OCI-LY1 (cell line): ENCODE results near the gene PRKCE.

ENCODE experiments used
- H2AFZ ChIP-seq: fragments of 200-600 bp; sonication (generic), shearing (Covaris generic); 2 replicates; pipeline ENCODE4 v1.6.0; 2014; ENCODE audit warnings: antibody characterized with exemption, mild to moderate bottlenecking, low read length
- H3F3A ChIP-seq: fragments of 200-600 bp; sonication (generic), shearing (Covaris generic); 2 replicates; pipeline ENCODE4 v1.6.0; 2014; ENCODE audit warnings: mild to moderate bottlenecking, antibody characterized with exemption, low read length, moderate library complexity; ENCODE audit not compliant: insufficient read depth
- H3K27ac ChIP-seq: fragments of 200-600 bp; sonication (generic); 2 replicates; pipeline ENCODE4 v1.5.1; 2014; ENCODE audit warnings: low read length, mixed run types, mild to moderate bottlenecking, low read depth; ENCODE audit not compliant: poor library complexity, severe bottlenecking
- H3K27me3 ChIP-seq: fragments of 200-600 bp; sonication (generic); 2 replicates; pipeline ENCODE4 v1.6.0; 2014; ENCODE audit warnings: antibody characterized with exemption, mild to moderate bottlenecking, low read length, moderate library complexity; ENCODE audit not compliant: insufficient read depth
- H3K36me3 ChIP-seq: fragments of 200-600 bp; sonication (generic); 2 replicates; pipeline ENCODE4 v1.6.1; 2014; ENCODE audit warnings: mild to moderate bottlenecking, antibody characterized with exemption, low read length, moderate library complexity, mixed read lengths; ENCODE audit not compliant: insufficient read depth
- H3K4me1 ChIP-seq: fragments of 200-600 bp; sonication (generic); 2 replicates; pipeline ENCODE4 v1.5.1; 2014; ENCODE audit warnings: mild to moderate bottlenecking, low read length, moderate library complexity; ENCODE audit not compliant: insufficient read depth, severe bottlenecking
- H3K4me2 ChIP-seq: fragments of 200-600 bp; sonication (generic), shearing (Covaris generic); 2 replicates; pipeline ENCODE4 v1.6.1; 2014; ENCODE audit warnings: low read length
- H3K4me3 ChIP-seq: fragments of 200-600 bp; sonication (generic); 2 replicates; pipeline ENCODE4 v1.5.1; 2014; ENCODE audit warnings: low read length, low read depth, mild to moderate bottlenecking, mixed read lengths; ENCODE audit not compliant: poor library complexity, severe bottlenecking
- H3K79me2 ChIP-seq: fragments of 200-600 bp; shearing (Covaris generic); 2 replicates; pipeline ENCODE4 v1.6.1; 2016; ENCODE audit warnings: mixed run types, low read length, mixed read lengths; ENCODE audit not compliant: insufficient read depth
- H3K9ac ChIP-seq: fragments of 200-600 bp; sonication (generic), shearing (Covaris generic); 2 replicates; pipeline ENCODE4 v1.6.1; 2014; ENCODE audit warnings: mild to moderate bottlenecking, low read length, mixed read lengths
- H3K9me2 ChIP-seq: fragments of 200-600 bp; sonication (generic), shearing (Covaris generic); 2 replicates; pipeline ENCODE4 v1.6.1; 2014; ENCODE audit warnings: low read depth, mild to moderate bottlenecking, low read length, mixed read lengths
- H3K9me3 ChIP-seq: fragments of 200-600 bp; shearing (Covaris generic); 2 replicates; pipeline ENCODE4 v1.6.1; 2014; ENCODE audit warnings: low read length, mixed read lengths
- H4K20me1 ChIP-seq: fragments of 200-600 bp; sonication (generic), shearing (Covaris generic); 2 replicates; pipeline ENCODE4 v1.6.0; 2016; ENCODE audit warnings: mild to moderate bottlenecking, low read length; ENCODE audit not compliant: insufficient read depth
- EZH2 ChIP-seq: fragments of 200-600 bp; sonication (generic), shearing (Covaris generic); IDR thresholded peaks from 2 replicates; pipeline ENCODE4 v1.8.0; 2017; ENCODE audit warnings: borderline replicate concordance, mixed run types, mild to moderate bottlenecking, antibody characterized with exemption, low read length, moderate library complexity, mixed read lengths
- TF ChIP-seq, protein P1 (sequence below): fragments of 200-600 bp; sonication (generic), shearing (Covaris generic); IDR thresholded peaks from 2 replicates; pipeline ENCODE4 v1.5.1; 2017; ENCODE audit warnings: mild to moderate bottlenecking, antibody characterized with exemption, low read length, moderate library complexity, mixed read lengths

The PRKCE gene

GRCh38 chr2:46095830-46096229 is 444.4 kb downstream of the PRKCE start:
- no peak overlapping the region for H3K4me2 ChIP-seq
- H3K4me3 ChIP-seq, result no peak overlapping the region
- 0 out of 2 replicates have a peak, but pooled peaks cover 2% of the 10 kb centered on the region for H3K9me3 ChIP-seq
- H2AFZ ChIP-seq, result no peak overlapping the region
- H3F3A ChIP-seq, result no peaks in the 10 kb centered on the region
- no peaks in the 10 kb centered on the region for H3K9me2 ChIP-seq
- no peak for TF ChIP-seq EZH2
- TF ChIP-seq, protein P1, sequence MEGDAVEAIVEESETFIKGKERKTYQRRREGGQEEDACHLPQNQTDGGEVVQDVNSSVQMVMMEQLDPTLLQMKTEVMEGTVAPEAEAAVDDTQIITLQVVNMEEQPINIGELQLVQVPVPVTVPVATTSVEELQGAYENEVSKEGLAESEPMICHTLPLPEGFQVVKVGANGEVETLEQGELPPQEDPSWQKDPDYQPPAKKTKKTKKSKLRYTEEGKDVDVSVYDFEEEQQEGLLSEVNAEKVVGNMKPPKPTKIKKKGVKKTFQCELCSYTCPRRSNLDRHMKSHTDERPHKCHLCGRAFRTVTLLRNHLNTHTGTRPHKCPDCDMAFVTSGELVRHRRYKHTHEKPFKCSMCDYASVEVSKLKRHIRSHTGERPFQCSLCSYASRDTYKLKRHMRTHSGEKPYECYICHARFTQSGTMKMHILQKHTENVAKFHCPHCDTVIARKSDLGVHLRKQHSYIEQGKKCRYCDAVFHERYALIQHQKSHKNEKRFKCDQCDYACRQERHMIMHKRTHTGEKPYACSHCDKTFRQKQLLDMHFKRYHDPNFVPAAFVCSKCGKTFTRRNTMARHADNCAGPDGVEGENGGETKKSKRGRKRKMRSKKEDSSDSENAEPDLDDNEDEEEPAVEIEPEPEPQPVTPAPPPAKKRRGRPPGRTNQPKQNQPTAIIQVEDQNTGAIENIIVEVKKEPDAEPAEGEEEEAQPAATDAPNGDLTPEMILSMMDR, result no peak
- no peak overlapping the region for H3K9ac ChIP-seq
- no peaks in the 10 kb centered on the region for H3K27me3 ChIP-seq
- H4K20me1 ChIP-seq, result no peaks in the 10 kb centered on the region
- no peaks in the 10 kb centered on the region for H3K4me1 ChIP-seq
- H3K36me3 ChIP-seq, result peaks cover 5% of the 10 kb centered on the region
- no peak overlapping the region for H3K27ac ChIP-seq
- H3K79me2 ChIP-seq, result no peaks in the 10 kb centered on the region

- Histone ChIP-seq H3K27ac (no peak overlapping the region), H3K9me3 (0 out of 2 replicates have a peak, but pooled peaks cover 2% of the 10 kb centered on the region), H3K4me3 (no peak overlapping the region), H3K9ac (no peak overlapping the region), H3F3A (no peaks in the 10 kb centered on the region), H4K20me1 (no peaks in the 10 kb centered on the region), H3K9me2 (no peaks in the 10 kb centered on the region), H3K27me3 (no peaks in the 10 kb centered on the region), H3K79me2 (no peaks in the 10 kb centered on the region), H3K36me3 (peaks cover 5% of the 10 kb centered on the region), H3K4me1 (no peaks in the 10 kb centered on the region), H2AFZ (no peak overlapping the region), H3K4me2 (no peak overlapping the region)
- TF ChIP-seq EZH2, result no peak
- TF ChIP-seq, protein P1, result no peak
Measured at GRCh38 chr2:46096260-46096659, 444.8 kb downstream of the PRKCE start.

GRCh38 chr2:46097714-46098480 is 446.4 kb downstream of the PRKCE start:
- Histone ChIP-seq H3K9ac (no peak overlapping the region), H3K27ac (no peak overlapping the region)

More at GRCh38 chr2:46097714-46098480, 446.4 kb downstream of the PRKCE start:
- no peaks in the 10 kb centered on the region for H3F3A ChIP-seq
- H3K79me2 ChIP-seq, result no peaks in the 10 kb centered on the region
- no peaks in the 10 kb centered on the region for H4K20me1 ChIP-seq
- H3K9me2 ChIP-seq, result no peaks in the 10 kb centered on the region
- H3K4me1 ChIP-seq, result no peaks in the 10 kb centered on the region
- no peak for TF ChIP-seq EZH2
- TF ChIP-seq, protein P1, result no peak
- H3K9me3 ChIP-seq, result 0 out of 2 replicates have a peak, but pooled peaks cover 4% of the 10 kb centered on the region
- H3K27me3 ChIP-seq, result no peaks in the 10 kb centered on the region
- no peak overlapping the region for H3K4me2 ChIP-seq
- peaks cover 5% of the 10 kb centered on the region for H3K36me3 ChIP-seq
- H2AFZ ChIP-seq, result no peak overlapping the region
- no peak overlapping the region for H3K4me3 ChIP-seq
